Uterus (tissue), 2 donors: ENCODE measurements around the gene UNC13D.

Experiments
- CTCF ChIP-seq, 4 experiments: fragments of 200-600 bp in 2 of 4; fragments of 450-650 bp in 2 of 4; sonication (generic) in 2 of 4; IDR thresholded peaks; one replicate each; pipeline ENCODE4 v1.5.1; 2016 to 2019; ENCODE audit warnings: antibody characterized with exemption in 4 of 4, mild to moderate bottlenecking in 2 of 4, moderate library complexity in 1 of 4
- POLR2A ChIP-seq, 2 donors: fragments of 450-650 bp; IDR thresholded peaks; one replicate each; pipeline ENCODE4 v1.6.1; 2016; ENCODE audit warnings: antibody characterized with exemption in 2 of 2, mild to moderate bottlenecking in 1 of 2, moderate library complexity in 1 of 2

DNA sequence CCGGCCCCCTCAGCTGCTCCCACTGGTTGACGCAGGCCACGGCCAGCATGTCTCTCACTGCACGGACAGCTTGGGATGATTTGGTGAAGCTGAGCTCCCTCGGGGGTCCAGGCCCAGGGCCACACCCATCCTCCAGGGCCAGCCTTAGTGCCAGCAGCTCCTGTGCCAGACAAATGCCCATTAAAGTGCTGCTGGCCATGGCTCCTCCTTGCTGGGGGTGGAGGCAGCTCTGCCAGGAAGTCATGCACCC lies 31.7 kb upstream of the UNC13D start:
- TF ChIP-seq POLR2A (IDR thresholded peaks at IDR 0.05): no peak
- no peak for TF ChIP-seq CTCF (IDR thresholded peaks at IDR 0.05)
